HEK293 (cell line): ENCODE measurements around the gene KANSL1L.

Experiments
- MEIS1 ChIP-seq: sonication (generic); formaldehyde crosslinking; IDR thresholded peaks from 2 replicates; pipeline ENCODE4 v1.8.1; 2022; ENCODE audit warnings: missing genetic modification reagents, mild to moderate bottlenecking, borderline replicate concordance
- RBAK ChIP-seq: fragments of 450-650 bp; formaldehyde crosslinking; IDR thresholded peaks from 2 replicates; pipeline ENCODE4 v1.5.1; 2016; ENCODE audit warnings: missing biosample characterization, missing genetic modification characterization
- ZBTB7A ChIP-seq: fragments of 450-650 bp; formaldehyde crosslinking; IDR thresholded peaks from 2 replicates; pipeline ENCODE4 v1.5.1; 2016; ENCODE audit warnings: low read depth, missing biosample characterization, missing genetic modification characterization
- ZFP41 ChIP-seq: fragments of 450-650 bp; formaldehyde crosslinking; IDR thresholded peaks from 2 replicates; pipeline ENCODE4 v1.5.1; 2016; ENCODE audit warnings: missing biosample characterization, missing genetic modification characterization, borderline replicate concordance
- ZNF707 ChIP-seq: fragments of 450-650 bp; formaldehyde crosslinking; IDR thresholded peaks from 2 replicates; pipeline ENCODE4 v1.5.1; 2016; ENCODE audit warnings: missing biosample characterization, missing genetic modification characterization
- TF ChIP-seq, protein P1 (sequence below): sonication (generic); formaldehyde crosslinking; IDR thresholded peaks from 2 replicates; pipeline ENCODE4 v1.8.1; 2022; ENCODE audit warnings: mild to moderate bottlenecking, moderate library complexity, missing genetic modification reagents
- TF ChIP-seq, protein P2 (sequence below): fragments of 450-650 bp; formaldehyde crosslinking; IDR thresholded peaks from 2 replicates; pipeline ENCODE4 v1.5.1; 2016; ENCODE audit warnings: missing biosample characterization, missing genetic modification characterization
- TF ChIP-seq, protein P3 (sequence below): fragments of 450-650 bp; formaldehyde crosslinking; IDR thresholded peaks from 2 replicates; pipeline ENCODE4 v1.5.1; 2016; ENCODE audit warnings: missing biosample characterization, missing genetic modification characterization

DNA sequence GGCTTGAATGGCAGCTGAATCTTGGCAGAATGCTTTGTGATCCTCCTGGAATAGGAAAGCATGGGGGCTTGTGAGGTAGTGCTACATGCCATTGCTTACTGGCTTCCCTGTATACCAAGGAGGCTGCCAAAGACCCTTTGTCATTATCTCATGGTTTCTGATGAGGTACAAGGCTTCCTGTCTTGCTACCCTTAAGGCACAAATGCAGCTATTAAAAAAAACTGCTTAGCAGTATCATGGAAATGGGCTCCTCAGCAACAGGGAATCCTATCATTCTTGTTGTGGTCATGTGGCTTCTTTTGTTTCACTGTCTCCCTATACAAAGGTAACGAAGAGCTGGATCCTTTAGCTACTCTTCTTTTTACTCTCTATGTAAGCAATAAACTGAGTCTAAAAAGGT is 6.6 kb upstream of the KANSL1L start:
- TF ChIP-seq MEIS1 (CRISPR knock-in tag), result no peak
- TF ChIP-seq, protein P1, sequence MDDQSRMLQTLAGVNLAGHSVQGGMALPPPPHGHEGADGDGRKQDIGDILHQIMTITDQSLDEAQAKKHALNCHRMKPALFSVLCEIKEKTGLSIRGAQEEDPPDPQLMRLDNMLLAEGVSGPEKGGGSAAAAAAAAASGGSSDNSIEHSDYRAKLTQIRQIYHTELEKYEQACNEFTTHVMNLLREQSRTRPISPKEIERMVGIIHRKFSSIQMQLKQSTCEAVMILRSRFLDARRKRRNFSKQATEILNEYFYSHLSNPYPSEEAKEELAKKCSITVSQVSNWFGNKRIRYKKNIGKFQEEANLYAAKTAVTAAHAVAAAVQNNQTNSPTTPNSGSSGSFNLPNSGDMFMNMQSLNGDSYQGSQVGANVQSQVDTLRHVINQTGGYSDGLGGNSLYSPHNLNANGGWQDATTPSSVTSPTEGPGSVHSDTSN (CRISPR knock-in tag), result no peak
- TF ChIP-seq, protein P2, sequence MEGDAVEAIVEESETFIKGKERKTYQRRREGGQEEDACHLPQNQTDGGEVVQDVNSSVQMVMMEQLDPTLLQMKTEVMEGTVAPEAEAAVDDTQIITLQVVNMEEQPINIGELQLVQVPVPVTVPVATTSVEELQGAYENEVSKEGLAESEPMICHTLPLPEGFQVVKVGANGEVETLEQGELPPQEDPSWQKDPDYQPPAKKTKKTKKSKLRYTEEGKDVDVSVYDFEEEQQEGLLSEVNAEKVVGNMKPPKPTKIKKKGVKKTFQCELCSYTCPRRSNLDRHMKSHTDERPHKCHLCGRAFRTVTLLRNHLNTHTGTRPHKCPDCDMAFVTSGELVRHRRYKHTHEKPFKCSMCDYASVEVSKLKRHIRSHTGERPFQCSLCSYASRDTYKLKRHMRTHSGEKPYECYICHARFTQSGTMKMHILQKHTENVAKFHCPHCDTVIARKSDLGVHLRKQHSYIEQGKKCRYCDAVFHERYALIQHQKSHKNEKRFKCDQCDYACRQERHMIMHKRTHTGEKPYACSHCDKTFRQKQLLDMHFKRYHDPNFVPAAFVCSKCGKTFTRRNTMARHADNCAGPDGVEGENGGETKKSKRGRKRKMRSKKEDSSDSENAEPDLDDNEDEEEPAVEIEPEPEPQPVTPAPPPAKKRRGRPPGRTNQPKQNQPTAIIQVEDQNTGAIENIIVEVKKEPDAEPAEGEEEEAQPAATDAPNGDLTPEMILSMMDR (tag by site-specific recombination), result no peak
- TF ChIP-seq, protein P3, sequence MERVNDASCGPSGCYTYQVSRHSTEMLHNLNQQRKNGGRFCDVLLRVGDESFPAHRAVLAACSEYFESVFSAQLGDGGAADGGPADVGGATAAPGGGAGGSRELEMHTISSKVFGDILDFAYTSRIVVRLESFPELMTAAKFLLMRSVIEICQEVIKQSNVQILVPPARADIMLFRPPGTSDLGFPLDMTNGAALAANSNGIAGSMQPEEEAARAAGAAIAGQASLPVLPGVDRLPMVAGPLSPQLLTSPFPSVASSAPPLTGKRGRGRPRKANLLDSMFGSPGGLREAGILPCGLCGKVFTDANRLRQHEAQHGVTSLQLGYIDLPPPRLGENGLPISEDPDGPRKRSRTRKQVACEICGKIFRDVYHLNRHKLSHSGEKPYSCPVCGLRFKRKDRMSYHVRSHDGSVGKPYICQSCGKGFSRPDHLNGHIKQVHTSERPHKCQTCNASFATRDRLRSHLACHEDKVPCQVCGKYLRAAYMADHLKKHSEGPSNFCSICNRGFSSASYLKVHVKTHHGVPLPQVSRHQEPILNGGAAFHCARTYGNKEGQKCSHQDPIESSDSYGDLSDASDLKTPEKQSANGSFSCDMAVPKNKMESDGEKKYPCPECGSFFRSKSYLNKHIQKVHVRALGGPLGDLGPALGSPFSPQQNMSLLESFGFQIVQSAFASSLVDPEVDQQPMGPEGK (tag by site-specific recombination), result no peak
- no peak for TF ChIP-seq RBAK (tag by site-specific recombination)
- TF ChIP-seq ZFP41, result no peak
- no peak for TF ChIP-seq ZBTB7A (tag by site-specific recombination)
- no peak for TF ChIP-seq ZNF707 (tag by site-specific recombination)
